ENCODE results near the gene SLC4A1AP. TPM values are rescaled to one million over a fixed set of nuclear protein-coding genes. Genes with fewer than 3 reads are reported as not detected.

The SLC4A1AP gene
- total and polyA plus RNA-seq, 2 experiments from 2014 or later, result 24.3 to 29.2 TPM

DNA sequence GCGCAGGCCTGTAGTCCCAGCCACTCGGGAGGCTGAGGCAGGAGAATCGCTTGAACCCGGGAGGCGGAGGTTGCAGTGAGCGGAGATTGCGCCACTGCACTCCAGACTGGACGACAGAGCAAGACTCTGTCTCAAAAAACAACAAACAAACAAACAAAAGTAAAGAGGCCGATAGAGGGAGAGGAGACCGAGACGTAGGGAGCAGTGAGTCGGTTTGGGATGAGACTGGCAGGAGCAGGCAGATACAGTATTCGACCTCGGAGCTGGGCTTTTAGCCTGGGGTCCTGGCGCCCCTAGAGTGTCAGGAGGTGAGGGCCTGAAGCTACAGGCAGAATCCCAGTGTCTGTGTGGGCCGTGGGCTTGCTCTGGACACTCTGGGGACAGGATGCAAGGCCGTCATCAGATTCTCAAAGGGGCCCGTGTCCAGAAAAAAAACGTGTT, 51.2 kb downstream of the SLC4A1AP start:
- Histone ChIP-seq H2AFZ (peak overlapping the region; percentile 98), H3K4me3 (peak overlapping the region; percentile 93), H3K36me3 (ENCODE audit: insufficient read depth) (no peaks in the 10 kb centered on the region), H3K27me3 (ENCODE audit: insufficient read depth) (peaks cover 26% of the 10 kb centered on the region; the same call in 1 of the 2 replicates), H4K20me1 (replicated peaks; ENCODE audit: insufficient read depth) (no peaks in the 10 kb centered on the region), H3K9me2 (ENCODE audit: insufficient read depth) (no peaks in the 10 kb centered on the region), H3K4me1 (ENCODE audit: insufficient read depth) (0 out of 2 replicates have a peak, but pooled peaks cover 7% of the 10 kb centered on the region), H3F3A (replicated peaks; ENCODE audit: low read depth) (no peaks in the 10 kb centered on the region; the same call in 1 of the 2 replicates), H3K27ac (ENCODE audit: low read depth) (no peak overlapping the region), H3K4me2 (peak overlapping the region; percentile 95), H3K79me2 (replicated peaks; ENCODE audit: insufficient read depth) (no peaks in the 10 kb centered on the region)
- DNase-seq (ENCODE audit: low spot score) (peak; percentile 57), ATAC-seq (peak; percentile 45)
- Mint-ChIP-seq H3K36me3 (ENCODE audit: low read depth) (no peaks in the 10 kb centered on the region; the same call in 2 of the 3 replicates), H3K4me1 (peaks cover 18% of the 10 kb centered on the region), H3K4me3 (peak overlapping the region; percentile 86), H3K27ac (peak overlapping the region; percentile 36; the same call in 1 of the 2 replicates), H3K9me3 (peaks cover 3% of the 10 kb centered on the region; the same call in 1 of the 3 replicates), H3K27me3 (ENCODE audit: insufficient read depth, low read depth, poor library complexity) (peaks cover 11% of the 10 kb centered on the region)
- TF ChIP-seq, protein P1, sequence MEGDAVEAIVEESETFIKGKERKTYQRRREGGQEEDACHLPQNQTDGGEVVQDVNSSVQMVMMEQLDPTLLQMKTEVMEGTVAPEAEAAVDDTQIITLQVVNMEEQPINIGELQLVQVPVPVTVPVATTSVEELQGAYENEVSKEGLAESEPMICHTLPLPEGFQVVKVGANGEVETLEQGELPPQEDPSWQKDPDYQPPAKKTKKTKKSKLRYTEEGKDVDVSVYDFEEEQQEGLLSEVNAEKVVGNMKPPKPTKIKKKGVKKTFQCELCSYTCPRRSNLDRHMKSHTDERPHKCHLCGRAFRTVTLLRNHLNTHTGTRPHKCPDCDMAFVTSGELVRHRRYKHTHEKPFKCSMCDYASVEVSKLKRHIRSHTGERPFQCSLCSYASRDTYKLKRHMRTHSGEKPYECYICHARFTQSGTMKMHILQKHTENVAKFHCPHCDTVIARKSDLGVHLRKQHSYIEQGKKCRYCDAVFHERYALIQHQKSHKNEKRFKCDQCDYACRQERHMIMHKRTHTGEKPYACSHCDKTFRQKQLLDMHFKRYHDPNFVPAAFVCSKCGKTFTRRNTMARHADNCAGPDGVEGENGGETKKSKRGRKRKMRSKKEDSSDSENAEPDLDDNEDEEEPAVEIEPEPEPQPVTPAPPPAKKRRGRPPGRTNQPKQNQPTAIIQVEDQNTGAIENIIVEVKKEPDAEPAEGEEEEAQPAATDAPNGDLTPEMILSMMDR (conservative IDR thresholded peaks at IDR 0.05; ENCODE audit: low read depth in 2 of 2), result no peak
- TF ChIP-seq POLR2AphosphoS5 (IDR thresholded peaks at IDR 0.05; ENCODE audit: low read depth) (no peak), ZNF331 (CRISPR knock-in tag; IDR thresholded peaks at IDR 0.05; ENCODE audit: low read depth) (no peak), NANOG (IDR thresholded peaks at IDR 0.05; ENCODE audit: borderline replicate concordance) (no peak), JUNB (IDR thresholded peaks at IDR 0.05; ENCODE audit: unreplicated experiment) (no peak), EZH2phosphoT487 (IDR thresholded peaks at IDR 0.05; ENCODE audit: unreplicated experiment) (no peak), CREB1 (CRISPR knock-in tag; IDR thresholded peaks at IDR 0.05; ENCODE audit: low read depth) (no peak), ZNF114 (CRISPR knock-in tag; IDR thresholded peaks at IDR 0.05) (no peak), STAT1 (IDR thresholded peaks at IDR 0.05; ENCODE audit: unreplicated experiment) (no peak), EZH2 (IDR thresholded peaks at IDR 0.05; ENCODE audit: low read depth, unreplicated experiment) (no peak)
- TF ChIP-seq, protein P2, sequence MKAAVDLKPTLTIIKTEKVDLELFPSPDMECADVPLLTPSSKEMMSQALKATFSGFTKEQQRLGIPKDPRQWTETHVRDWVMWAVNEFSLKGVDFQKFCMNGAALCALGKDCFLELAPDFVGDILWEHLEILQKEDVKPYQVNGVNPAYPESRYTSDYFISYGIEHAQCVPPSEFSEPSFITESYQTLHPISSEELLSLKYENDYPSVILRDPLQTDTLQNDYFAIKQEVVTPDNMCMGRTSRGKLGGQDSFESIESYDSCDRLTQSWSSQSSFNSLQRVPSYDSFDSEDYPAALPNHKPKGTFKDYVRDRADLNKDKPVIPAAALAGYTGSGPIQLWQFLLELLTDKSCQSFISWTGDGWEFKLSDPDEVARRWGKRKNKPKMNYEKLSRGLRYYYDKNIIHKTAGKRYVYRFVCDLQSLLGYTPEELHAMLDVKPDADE (IDR thresholded peaks at IDR 0.05), result no peak
- TF ChIP-seq, protein P3, sequence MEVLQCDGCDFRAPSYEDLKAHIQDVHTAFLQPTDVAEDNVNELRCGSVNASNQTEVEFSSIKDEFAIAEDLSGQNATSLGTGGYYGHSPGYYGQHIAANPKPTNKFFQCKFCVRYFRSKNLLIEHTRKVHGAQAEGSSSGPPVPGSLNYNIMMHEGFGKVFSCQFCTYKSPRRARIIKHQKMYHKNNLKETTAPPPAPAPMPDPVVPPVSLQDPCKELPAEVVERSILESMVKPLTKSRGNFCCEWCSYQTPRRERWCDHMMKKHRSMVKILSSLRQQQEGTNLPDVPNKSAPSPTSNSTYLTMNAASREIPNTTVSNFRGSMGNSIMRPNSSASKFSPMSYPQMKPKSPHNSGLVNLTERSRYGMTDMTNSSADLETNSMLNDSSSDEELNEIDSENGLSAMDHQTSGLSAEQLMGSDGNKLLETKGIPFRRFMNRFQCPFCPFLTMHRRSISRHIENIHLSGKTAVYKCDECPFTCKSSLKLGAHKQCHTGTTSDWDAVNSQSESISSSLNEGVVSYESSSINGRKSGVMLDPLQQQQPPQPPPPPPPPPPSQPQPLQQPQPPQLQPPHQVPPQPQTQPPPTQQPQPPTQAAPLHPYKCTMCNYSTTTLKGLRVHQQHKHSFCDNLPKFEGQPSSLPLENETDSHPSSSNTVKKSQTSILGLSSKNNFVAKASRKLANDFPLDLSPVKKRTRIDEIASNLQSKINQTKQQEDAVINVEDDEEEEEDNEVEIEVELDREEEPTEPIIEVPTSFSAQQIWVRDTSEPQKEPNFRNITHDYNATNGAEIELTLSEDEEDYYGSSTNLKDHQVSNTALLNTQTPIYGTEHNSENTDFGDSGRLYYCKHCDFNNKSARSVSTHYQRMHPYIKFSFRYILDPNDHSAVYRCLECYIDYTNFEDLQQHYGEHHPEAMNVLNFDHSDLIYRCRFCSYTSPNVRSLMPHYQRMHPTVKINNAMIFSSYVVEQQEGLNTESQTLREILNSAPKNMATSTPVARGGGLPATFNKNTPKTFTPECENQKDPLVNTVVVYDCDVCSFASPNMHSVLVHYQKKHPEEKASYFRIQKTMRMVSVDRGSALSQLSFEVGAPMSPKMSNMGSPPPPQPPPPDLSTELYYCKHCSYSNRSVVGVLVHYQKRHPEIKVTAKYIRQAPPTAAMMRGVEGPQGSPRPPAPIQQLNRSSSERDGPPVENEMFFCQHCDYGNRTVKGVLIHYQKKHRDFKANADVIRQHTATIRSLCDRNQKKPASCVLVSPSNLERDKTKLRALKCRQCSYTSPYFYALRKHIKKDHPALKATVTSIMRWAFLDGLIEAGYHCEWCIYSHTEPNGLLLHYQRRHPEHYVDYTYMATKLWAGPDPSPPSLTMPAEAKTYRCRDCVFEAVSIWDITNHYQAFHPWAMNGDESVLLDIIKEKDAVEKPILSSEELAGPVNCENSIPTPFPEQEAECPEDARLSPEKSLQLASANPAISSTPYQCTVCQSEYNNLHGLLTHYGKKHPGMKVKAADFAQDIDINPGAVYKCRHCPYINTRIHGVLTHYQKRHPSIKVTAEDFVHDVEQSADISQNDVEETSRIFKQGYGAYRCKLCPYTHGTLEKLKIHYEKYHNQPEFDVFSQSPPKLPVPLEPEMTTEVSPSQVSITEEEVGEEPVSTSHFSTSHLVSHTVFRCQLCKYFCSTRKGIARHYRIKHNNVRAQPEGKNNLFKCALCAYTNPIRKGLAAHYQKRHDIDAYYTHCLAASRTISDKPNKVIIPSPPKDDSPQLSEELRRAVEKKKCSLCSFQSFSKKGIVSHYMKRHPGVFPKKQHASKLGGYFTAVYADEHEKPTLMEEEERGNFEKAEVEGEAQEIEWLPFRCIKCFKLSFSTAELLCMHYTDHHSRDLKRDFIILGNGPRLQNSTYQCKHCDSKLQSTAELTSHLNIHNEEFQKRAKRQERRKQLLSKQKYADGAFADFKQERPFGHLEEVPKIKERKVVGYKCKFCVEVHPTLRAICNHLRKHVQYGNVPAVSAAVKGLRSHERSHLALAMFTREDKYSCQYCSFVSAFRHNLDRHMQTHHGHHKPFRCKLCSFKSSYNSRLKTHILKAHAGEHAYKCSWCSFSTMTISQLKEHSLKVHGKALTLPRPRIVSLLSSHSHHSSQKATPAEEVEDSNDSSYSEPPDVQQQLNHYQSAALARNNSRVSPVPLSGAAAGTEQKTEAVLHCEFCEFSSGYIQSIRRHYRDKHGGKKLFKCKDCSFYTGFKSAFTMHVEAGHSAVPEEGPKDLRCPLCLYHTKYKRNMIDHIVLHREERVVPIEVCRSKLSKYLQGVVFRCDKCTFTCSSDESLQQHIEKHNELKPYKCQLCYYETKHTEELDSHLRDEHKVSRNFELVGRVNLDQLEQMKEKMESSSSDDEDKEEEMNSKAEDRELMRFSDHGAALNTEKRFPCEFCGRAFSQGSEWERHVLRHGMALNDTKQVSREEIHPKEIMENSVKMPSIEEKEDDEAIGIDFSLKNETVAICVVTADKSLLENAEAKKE (CRISPR knock-in tag; IDR thresholded peaks at IDR 0.05), result no peak
- TF ChIP-seq, protein P4, sequence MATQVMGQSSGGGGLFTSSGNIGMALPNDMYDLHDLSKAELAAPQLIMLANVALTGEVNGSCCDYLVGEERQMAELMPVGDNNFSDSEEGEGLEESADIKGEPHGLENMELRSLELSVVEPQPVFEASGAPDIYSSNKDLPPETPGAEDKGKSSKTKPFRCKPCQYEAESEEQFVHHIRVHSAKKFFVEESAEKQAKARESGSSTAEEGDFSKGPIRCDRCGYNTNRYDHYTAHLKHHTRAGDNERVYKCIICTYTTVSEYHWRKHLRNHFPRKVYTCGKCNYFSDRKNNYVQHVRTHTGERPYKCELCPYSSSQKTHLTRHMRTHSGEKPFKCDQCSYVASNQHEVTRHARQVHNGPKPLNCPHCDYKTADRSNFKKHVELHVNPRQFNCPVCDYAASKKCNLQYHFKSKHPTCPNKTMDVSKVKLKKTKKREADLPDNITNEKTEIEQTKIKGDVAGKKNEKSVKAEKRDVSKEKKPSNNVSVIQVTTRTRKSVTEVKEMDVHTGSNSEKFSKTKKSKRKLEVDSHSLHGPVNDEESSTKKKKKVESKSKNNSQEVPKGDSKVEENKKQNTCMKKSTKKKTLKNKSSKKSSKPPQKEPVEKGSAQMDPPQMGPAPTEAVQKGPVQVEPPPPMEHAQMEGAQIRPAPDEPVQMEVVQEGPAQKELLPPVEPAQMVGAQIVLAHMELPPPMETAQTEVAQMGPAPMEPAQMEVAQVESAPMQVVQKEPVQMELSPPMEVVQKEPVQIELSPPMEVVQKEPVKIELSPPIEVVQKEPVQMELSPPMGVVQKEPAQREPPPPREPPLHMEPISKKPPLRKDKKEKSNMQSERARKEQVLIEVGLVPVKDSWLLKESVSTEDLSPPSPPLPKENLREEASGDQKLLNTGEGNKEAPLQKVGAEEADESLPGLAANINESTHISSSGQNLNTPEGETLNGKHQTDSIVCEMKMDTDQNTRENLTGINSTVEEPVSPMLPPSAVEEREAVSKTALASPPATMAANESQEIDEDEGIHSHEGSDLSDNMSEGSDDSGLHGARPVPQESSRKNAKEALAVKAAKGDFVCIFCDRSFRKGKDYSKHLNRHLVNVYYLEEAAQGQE (IDR thresholded peaks at IDR 0.05; ENCODE audit: unreplicated experiment), result no peak

Data from GM23338 (cell line).